Measurements from ENCODE around the gene YBX2.

DNA sequence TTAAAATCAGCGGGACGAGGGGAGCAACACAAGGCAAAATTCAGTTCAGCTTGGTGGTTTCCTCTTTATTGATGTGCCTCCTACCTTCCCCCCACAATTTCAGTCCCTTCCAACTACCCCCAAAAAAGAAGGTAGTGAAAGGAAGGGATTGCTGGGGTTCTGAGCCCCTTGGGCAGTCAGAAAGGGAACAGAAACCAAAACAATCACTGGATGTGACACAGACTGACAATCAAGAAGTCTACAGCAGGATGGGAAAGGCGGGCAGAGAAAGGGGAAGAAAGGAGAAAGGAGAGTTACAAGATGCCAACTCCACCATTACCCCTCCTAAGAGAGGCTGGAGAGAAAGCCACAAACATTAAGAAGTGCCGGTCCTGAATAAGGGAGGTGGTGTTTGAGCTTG is 54.1 kb downstream of the YBX2 start:
- TF ChIP-seq ARNT (IDR thresholded peaks at IDR 0.05) (no peak), CTBP1 (IDR thresholded peaks at IDR 0.05; ENCODE audit: borderline replicate concordance) (no peak), SUZ12 (IDR thresholded peaks at IDR 0.05) (no peak), BHLHE40 (IDR thresholded peaks at IDR 0.05; ENCODE audit: borderline replicate concordance) (no peak), TARDBP (IDR thresholded peaks at IDR 0.05) (no peak), ELF4 (IDR thresholded peaks at IDR 0.05) (no peak)
- TF ChIP-seq, protein P1, sequence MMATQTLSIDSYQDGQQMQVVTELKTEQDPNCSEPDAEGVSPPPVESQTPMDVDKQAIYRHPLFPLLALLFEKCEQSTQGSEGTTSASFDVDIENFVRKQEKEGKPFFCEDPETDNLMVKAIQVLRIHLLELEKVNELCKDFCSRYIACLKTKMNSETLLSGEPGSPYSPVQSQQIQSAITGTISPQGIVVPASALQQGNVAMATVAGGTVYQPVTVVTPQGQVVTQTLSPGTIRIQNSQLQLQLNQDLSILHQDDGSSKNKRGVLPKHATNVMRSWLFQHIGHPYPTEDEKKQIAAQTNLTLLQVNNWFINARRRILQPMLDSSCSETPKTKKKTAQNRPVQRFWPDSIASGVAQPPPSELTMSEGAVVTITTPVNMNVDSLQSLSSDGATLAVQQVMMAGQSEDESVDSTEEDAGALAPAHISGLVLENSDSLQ (IDR thresholded peaks at IDR 0.05), result no peak

Data from HEK293T (cell line).